Germinal center (tissue), 1 donor: ENCODE data around the gene RAB5IF.
"Not testable (repeated sequence)": the region's sequence is repeated elsewhere in the genome, so short reads cannot be mapped to it uniquely, and the experiment has no call there.

Experiments used
- DNase-seq: peaks from one replicate; pipeline ENCODE4 v3.0.0; 2012; ENCODE audit warnings: mixed read lengths, low spot score

RAB5IF gene, protein sequence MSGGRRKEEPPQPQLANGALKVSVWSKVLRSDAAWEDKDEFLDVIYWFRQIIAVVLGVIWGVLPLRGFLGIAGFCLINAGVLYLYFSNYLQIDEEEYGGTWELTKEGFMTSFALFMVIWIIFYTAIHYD

DNA sequence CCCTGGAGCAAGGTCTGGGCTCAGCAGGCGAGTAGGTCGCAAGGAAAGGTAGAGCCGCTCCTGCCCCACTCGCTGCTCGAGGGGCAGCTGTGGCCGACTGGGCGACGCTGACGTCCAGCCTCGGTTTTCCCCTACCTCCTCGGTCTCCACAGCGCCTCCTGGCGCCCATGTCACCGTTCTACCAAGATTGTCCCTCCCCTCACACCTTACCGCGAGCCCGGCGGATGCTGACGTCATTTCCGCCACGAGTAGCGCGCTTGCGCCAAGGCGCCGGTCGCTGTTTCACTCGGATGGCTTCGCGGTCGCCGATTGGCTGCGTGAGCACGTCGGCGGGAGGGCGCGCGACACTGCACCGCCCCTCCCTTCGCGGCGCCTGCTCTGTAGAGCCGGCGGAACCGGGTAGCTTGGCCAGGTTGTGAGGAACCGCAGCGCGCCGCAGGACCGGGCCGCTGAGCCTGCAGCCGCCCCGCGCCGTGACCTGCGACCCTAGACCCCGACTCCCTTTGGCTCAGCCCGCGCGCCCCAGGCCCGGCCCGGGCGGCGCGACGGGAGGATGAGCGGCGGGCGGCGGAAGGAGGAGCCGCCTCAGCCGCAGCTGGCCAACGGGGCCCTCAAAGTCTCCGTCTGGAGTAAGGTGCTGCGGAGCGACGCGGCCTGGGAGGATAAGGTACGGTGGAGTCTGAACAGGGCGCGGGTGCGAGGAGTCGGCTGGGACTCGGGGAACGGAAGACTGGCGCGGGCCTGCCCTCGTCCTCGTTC, at the start of gene RAB5IF:
RAB5IF (plus strand) TSS at position 381 of the 759 bp plus-strand sequence; CDS start at position 554, 173 bp downstream.
- DNase-seq, result peak; percentile 93

DNA sequence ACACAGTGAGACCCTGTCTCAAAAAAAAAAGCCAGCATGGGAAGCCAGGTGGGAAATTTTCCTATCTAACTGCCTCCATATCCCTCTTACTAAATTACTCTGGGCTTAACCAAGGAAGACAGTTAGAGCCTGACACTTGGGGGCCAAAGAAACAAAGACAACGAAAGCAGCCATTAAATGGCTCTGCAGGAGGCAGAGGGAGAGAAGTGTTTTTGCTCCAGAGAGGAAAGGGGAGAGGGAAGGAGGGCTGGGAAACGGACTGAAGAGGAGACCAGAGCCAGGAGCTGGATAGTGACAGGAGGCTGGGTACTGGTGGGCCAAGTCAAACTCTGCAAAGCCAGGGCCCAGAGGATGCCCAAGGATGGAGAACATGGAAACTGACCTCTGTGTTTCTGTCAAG, 42.9 kb upstream of the RAB5IF start:
- DNase-seq, result no peak

DNA sequence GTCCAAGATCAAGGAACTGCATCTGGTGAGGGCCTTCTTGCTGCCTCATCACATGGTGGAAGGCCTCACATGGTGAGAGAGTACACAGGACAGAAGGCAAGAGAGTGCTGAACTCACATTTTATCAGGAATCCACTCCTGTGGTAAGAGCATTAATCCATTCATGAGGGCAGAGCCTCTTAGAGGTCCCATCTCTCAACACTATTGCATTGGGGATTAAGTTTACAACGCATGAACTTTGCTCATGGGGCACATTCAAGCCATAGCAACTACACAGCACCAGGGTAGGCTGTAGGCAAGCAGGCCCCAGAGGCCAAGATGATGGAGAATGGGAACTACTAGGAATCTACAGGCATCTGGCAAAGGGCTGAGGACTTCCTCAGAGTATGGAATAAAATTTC, 42.2 kb upstream of the RAB5IF start:
- no peak for DNase-seq

DNA sequence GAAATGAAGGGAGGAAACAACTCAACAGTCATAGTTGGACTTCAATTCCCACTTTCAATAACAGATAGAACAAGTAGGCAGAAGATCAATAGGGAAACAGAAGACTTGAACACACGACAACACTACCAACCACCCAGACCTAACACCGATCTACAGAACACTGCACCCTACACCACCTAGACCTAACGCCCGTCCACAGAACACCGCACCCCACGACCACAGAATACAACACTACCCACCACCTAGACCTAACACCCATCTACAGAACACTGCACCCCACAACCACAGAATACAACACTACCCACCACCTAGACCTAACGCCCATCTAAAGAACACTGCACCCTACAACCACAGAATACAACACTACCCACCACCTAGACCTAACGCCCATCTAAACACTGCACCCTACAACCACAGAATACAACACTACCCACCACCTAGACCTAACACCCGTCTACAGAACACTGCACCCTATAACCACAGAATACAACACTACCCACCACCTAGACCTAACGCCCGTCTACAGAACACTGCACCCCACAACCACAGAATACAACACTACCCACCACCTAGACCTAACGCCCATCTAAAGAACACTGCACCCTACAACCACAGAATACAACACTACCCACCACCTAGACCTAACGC, 41.4 kb upstream of the RAB5IF start:
- not testable (repeated sequence) for DNase-seq

DNA sequence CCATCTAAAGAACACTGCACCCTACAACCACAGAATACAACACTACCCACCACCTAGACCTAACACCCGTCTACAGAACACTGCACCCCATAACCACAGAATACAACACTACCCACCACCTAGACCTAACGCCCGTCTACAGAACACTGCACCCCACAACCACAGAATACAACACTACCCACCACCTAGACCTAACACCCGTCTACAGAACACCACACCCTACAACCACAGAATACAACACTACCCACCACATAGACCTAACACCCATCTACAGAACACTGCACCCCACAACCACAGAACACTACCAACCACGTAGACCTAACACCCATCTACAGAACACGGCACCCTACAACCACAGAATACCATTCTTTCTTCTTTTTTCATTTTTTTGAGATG, 40.9 kb upstream of the RAB5IF start:
- not testable (repeated sequence) for DNase-seq

DNA sequence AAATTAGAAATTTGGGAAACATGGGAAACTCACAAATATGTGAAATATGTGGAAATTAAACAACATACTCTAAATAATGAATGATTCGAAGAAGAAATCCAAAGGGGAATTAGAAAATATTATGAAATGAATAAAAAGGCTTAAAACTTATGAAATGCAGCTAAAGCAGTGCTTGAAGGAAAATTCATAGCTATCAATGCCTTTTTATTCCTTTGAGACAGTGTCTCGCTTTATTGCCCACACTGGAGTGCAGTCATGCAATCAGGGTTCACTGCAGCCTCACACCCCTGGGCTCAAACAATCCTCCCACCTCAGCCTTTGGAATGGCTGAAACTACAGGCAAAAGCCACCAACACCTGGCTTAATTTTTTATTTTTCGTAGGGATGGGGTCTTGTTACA, 40.1 kb upstream of the RAB5IF start:
- DNase-seq, result no peak

DNA sequence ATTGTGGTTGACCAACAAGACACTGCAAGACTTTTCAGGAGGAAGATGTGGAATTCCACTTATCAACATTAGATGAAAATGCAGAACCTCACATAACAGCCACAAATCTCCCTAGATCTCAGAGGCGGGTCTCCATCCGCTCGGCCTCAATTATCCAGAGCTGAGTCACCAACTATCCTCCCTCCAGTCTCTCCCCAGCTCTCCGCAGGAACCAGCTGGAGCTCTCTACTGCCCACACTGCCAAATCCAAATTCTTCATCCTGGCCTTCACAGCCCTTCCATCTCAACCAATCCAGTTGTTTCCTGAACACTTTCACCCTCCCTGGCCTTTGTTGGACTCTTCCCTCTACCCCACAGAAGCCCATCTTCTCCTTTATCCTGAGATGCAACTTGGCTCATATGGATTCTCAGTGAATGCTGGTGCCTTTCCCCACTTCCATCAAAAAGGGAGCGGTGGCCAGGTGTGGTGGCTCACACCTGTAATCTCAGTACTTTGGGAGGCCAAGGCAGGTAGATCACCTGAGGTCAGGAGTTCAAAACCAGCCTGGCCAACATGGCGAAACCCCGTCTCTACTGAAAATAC, 35.6 kb upstream of the RAB5IF start:
- DNase-seq, result no peak

DNA sequence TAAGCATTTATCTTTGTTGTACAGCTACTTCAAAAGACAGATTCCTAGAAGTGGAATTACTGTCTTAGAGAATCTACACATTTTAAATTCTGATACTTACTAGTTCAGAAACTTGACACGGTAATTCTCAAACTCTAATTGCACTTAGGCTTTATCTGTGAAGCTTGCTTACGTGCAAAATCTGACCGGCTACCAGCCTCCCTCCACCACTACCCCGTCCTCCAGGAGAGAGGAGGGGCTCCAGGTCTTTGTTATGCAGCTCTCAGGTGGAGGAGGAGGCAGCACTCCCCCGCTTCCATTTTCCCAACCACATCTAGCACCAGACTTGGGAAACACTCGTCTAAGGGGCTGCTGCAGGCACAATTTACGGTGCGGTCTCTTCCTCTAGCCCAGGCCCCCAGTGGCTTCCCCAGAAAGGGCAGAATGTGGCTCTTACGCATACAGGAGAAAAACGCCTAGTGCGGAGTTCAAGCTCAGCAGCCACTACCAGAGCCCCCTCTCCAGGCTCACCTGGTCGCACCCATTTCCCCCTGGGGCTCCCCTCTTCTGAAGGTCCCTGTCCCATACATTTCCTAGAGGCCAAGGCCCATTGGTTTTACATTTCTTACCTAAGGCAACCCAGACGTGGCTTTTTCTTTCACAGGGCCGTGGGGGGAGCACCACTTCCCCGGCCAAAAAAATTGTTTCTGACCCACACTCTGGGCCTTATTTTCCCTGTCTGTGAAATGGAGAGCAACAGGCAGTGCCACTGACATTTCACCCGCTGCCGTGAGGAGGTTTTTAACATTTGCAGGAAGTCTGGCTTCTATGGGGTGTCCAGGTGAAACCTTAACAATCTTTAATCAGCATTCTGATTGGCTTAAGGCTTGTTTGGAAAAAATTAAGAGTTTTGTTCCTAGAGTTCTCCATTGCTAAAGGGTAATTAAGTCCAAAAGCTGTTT, 33.7 kb upstream of the RAB5IF start:
- no peak for DNase-seq

DNA sequence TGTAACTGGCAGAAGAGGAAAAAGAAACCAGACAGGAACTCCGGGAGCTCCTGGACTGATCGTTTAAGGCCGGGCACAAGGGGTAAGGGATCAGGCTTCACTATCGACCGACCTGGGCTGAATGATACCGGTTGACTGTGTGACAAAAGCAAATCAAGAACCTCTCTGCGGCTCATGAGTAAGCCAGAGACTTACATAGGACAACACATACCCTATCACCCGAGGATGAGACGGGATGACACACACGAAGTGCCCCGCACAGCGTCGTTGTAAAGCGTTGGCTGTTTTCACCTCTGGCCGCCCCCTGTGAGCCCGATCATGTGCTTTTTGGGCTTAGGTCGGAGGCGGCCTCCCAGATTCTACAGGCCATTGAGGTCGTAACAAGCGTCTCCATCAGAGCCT, 32.9 kb upstream of the RAB5IF start:
- peak; percentile 49 for DNase-seq

DNA sequence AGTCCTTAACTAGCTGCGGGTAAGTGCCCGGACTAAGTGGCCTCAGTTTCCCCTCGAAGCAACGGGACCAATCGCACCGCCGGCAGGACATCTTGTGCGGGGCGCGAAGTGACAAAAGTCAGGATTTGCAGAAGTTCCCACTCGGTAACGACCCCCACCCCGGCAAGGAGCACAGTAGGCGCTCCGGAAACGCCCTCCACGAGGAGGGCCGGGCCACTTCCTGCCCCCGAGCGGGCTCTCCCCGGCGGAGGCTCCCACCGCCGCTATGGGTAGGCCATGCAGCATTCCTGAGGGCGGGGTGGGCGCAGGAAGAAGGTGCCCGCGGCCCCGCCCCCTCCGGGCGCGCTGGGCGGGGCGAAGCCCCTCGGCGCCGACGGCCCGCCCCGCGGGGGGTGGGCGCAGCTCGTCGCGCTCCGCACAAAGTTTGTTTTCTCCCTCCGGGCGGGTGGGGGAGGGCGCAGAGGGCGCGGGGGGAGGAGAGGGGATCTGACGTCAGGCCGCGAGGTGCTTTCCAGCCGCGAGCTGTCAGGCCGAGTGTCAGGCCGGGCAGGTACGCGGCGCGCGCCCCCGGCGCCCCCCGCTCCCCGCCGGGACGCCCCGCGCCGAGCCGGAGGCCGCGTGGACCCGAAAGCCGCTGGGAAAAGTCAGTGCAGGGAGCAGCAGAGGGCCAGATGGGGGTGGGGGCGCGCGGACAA, 32.3 kb upstream of the RAB5IF start, which contains the start of gene TGIF2:
TGIF2 (plus strand) TSS at position 495 of the 695 bp plus-strand sequence. CDS start 5,178 bp downstream, outside the sequence.
- peak; percentile 99 for DNase-seq

DNA sequence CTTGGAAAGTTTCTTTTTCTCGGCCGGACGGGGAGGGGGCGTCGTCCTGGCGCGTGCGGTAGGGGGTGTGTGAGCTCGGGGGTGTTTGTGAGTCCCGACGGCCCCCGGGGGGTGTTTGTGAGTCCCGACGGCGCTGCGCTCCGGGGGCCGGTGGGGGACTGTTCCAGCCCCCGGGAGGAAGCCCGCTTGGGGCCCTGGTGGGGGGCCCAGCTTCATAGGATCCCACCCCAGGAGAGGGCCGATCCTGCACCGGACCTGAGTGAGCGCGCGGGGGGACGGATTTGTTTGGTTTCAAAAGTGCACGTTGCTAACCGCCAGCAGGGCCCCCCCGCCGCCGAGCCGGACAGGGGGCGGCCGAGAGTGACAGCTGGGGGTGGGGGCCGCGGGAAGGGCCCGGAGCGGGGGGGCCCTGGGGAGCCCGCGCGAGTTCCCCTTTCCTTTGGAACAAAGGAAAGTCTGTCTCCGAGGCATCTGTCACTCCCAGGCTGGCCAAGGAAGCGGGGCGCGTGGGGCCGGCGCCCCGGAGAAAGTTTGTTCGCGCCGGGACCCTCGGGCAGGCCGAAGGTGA, 31.7 kb upstream of the RAB5IF start:
- peak; percentile 81 for DNase-seq

DNA sequence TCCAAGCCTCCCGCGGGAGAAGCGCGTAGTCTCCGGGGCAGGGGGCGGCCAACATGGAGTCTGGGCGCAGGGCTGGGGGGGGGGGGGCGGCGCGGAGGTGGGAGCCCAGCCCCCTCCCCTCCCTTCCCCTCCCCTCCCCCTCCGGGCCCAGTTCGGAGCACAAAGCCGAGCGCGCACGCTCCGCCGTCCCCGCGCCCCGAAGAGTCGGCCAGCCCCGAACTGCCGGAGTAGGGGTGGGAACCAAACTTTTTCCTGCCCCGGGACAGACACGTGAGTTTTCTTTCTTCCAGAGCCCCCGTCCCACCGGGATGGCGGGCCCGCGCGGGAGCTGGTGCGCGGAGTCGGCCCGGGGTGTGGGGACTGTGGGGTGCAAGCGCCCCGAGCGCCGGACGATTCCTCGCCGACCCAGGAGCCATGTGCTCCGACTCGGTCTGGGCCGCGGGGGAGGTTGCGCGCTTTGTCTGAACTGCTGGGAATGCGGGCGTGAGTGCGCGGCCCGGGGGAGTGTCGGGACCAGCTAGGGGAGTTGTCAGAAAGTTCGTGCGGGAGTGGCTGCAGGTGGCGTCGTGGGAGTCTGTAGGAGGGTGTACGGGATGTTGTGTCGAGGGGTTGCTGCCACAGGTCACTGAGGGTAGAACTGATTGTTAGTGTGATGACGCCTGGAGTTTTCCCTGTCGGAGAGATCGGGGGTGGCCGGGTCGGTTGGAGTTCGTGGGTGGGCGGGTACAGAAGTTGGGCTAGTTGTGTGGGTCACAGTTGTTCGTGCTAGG, 31.0 kb upstream of the RAB5IF start:
- peak; percentile 59 for DNase-seq

DNA sequence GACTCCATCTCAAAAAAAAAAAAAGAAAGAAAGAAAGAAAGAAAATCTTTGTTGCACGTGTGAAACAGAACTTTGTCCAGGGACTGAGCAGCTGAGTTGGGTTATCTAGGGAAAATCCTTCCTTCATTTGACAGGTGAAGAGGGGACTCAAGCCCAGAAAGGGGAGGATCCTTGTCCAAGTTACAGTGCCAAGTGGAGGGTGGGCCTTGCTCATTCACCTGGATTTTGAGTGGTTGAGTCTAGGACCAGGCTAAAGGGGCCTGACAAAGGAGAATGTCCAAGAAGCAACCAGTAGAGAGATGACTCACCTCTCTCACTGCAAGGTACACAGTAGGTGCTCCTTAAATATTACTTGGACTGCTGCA, 29.5 kb upstream of the RAB5IF start:
- DNase-seq, result no peak

DNA sequence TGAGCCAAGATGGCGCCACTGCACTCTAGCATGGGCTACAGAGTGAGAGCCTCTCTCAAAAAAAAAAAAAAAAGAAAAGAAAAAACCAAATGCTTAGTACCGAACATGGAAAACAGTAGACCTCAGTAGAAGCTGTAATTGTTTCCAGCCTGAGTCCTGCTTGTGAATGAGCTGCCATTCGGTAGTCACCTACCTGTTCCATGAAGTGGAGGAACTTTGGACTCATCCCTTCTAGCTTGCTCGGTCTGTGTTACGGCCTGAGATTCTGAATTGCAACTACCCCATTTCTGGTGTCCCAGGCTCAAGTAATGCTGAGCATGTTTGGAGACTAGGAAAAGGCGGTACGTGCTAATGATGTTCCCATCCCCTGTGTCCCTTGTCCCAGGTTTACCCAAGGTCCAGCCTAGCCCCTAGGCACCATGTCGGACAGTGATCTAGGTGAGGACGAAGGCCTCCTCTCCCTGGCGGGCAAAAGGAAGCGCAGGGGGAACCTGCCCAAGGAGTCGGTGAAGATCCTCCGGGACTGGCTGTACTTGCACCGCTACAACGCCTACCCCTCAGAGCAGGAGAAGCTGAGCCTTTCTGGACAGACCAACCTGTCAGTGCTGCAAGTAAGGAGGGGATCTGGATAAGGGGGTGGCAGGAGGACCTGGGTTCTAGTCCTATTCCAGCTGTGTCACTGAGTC, 27.1 kb upstream of the RAB5IF start:
- no peak for DNase-seq

DNA sequence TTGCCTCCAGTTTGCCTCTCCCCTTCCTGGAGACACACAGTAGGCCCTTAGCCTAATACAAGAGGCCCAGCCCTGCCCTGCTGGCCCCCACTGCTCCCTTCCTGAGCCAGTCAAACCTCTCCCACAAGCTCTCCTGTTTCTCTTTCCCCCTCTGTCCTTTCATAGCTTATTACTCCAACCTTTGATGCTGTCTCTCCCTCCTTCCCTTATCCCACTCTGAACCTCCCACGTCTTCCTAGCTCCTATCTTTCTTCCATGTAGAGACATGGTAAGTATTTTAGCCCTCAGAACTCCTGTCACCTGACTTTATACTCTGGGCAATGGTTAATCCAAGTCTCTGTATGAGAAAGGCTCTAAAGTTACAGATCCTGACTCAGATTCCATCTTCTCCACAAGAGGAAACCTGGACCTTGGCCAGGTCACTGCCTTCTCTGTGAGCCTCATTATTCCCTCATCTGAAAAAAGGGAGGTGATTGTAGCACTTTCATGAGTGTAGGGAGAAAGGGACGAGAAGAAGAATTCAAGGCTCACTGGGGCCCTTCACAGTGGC, 25.5 kb upstream of the RAB5IF start:
- no peak for DNase-seq

DNA sequence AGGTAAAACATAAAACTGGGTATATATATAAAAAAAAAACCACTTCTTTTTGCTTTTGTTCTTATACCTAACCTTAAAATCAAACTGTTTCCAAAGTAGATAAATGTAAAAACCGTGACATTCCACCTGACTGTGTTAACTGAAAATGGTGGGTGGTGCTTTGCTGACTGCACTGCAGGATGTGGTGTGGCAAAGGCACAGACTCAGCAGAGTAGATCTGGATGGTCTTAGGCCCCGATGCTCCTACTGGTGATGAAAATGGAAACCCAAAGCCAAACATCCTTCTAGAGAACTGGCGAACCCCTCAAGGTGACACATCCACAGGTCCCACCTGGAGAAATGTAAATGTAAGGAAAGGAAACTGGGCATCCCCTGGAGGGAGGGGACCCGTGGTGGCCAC, 23.3 kb upstream of the RAB5IF start:
- no peak for DNase-seq

DNA sequence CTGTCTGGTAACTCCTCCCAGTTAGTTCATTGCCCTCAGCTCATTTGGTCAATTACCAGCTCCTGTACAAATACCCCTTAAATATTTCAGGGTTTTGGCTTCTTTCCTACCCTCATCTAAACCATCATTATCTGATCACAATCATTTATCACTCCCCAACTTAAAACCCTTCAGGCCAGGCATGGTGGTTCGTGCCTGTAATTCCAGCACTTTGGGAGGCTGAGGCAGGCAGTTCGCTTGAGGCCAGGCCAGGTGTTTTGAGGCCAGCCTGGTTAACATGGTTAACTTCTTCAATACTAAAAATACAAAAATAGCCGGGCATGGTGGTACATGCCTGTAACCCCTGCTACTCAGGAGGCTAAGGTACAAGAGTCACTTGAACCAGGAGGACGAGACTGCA, 22.8 kb upstream of the RAB5IF start:
- DNase-seq, result no peak

DNA sequence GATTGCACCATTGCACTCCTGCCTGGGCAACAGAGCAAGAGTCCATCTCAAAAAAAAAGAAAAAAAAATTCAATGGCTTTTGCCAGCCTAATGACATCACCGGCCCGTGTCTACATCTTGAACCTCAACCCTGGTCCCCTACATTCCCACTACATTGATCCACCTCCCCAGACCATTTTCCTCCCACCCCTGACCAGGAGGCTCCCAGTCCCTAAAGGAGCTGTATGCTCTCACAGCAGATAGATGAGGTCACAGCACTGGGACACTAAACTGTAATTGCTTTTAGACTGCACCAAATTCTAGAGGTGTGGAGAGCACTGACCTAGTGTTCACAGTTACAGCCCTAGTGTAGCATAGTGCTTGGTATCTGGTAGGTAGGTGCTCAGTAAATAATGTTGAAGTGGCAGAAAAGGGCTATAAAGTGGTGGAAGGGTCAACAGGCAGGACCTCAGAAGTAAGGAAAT, 21.5 kb upstream of the RAB5IF start:
- DNase-seq, result no peak
